NB4 (cell line): ENCODE results near the gene STAG1.
"Not testable (repeated sequence)": the region's sequence is repeated elsewhere in the genome, so short reads cannot be mapped to it uniquely, and the experiment has no call there.

Experiments
- DNase-seq: peaks from one replicate; pipeline ENCODE4 v3.0.0; 2010; ENCODE audit warnings: low read depth
- H3K4me3 ChIP-seq: one replicate; pipeline ENCODE4 v1.5.1; 2011; ENCODE audit warnings: mild to moderate bottlenecking, low read depth, low read length, moderate library complexity
- MAX ChIP-seq: IDR thresholded peaks from 2 replicates; pipeline ENCODE4 v1.6.1; 2011; ENCODE audit warnings: low read depth, low read length
- MYC ChIP-seq: IDR thresholded peaks from 2 replicates; pipeline ENCODE4 v1.6.1; 2011; ENCODE audit warnings: low read depth, low read length
- POLR2A ChIP-seq: IDR thresholded peaks from 2 replicates; pipeline ENCODE4 v1.6.1; 2011; ENCODE audit warnings: mild to moderate bottlenecking; ENCODE audit not compliant: insufficient read length; ENCODE audit errors: extremely low read depth
- TF ChIP-seq, protein P1 (sequence below): IDR thresholded peaks from one replicate; pipeline ENCODE4 v1.5.1; 2012; ENCODE audit warnings: low read depth, low read length

STAG1 gene

GRCh38 chr3:136380530-136380929 lies 371.6 kb downstream of the STAG1 start:
- no peak for TF ChIP-seq POLR2A
- TF ChIP-seq, protein P1, sequence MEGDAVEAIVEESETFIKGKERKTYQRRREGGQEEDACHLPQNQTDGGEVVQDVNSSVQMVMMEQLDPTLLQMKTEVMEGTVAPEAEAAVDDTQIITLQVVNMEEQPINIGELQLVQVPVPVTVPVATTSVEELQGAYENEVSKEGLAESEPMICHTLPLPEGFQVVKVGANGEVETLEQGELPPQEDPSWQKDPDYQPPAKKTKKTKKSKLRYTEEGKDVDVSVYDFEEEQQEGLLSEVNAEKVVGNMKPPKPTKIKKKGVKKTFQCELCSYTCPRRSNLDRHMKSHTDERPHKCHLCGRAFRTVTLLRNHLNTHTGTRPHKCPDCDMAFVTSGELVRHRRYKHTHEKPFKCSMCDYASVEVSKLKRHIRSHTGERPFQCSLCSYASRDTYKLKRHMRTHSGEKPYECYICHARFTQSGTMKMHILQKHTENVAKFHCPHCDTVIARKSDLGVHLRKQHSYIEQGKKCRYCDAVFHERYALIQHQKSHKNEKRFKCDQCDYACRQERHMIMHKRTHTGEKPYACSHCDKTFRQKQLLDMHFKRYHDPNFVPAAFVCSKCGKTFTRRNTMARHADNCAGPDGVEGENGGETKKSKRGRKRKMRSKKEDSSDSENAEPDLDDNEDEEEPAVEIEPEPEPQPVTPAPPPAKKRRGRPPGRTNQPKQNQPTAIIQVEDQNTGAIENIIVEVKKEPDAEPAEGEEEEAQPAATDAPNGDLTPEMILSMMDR = no peak
- no peak for TF ChIP-seq MAX
- no peak for TF ChIP-seq MYC
- no peak overlapping the region for H3K4me3 ChIP-seq
- DNase-seq = no peak

DNA sequence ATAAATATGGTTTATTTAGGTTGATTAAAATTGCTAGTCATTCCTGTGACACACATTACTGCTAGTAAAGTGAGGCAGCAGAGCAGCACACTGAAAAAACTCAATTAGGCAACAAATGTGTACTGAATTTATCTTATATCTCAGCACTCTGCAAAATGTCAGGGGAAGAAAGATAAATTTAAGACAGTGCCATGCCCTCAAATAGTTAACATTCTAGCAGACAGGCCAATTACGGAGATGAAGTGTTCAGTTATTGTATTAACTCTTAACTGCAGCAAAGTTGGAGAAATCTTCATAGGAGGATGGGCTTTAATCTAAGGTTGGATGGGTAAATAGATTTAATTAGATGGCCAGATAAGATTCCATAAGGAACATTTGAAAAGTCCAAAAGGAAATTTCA lies 374.2 kb downstream of the STAG1 start:
- no peak for DNase-seq
- no peak overlapping the region for H3K4me3 ChIP-seq
- TF ChIP-seq, protein P1 = no peak
- no peak for TF ChIP-seq MYC
- TF ChIP-seq POLR2A = no peak
- TF ChIP-seq MAX = no peak

- no peak overlapping the region for H3K4me3 ChIP-seq
- no peak for DNase-seq
- TF ChIP-seq MAX (no peak), POLR2A (no peak), MYC (no peak)
- TF ChIP-seq, protein P1 = no peak
Observed at GRCh38 chr3:136377508-136377907, 374.7 kb downstream of the STAG1 start.

- not testable (repeated sequence) for H3K4me3 ChIP-seq, DNase-seq
Observed at GRCh38 chr3:136375800-136376199, 376.4 kb downstream of the STAG1 start.

DNA sequence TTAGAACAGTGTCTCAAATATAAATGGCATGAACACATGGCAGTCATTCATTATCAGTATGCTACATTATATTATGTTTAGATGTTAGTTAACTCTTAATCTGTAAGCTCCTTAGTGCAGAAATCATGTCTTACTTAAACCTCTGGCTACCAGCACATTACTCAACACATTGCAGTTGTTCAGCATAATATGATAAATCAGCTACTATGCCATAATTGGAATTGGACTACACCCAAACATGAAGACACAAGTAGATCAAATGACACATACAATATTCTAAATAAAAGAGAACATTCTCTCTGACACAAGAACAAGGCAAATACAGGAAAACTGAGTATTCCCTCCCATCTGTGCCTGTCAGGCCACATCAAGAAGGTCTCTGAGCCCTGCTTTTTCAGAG lies 385.9 kb downstream of the STAG1 start:
- no peak overlapping the region for H3K4me3 ChIP-seq
- no peak for DNase-seq
- TF ChIP-seq POLR2A = no peak
- TF ChIP-seq, protein P1 = no peak
- TF ChIP-seq MAX = no peak
- TF ChIP-seq MYC = no peak

DNA sequence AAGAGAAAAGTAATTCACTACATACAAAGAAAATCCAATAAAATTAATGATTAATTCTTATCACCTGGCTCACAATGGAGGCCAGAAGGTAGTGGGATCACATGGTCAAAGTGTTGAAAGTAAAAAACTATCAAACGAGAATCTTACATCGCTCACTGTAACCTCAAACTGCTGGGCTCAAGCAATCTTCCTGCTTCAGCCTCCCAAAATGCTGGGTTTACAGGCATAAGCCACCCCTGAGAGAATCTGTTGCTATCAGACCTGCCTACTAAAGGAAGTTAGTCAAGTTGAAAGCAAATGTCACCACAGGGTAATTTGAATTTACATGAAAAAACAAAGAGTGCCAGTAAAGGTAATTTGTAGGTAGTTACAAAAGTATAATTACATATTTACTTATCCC lies 398.7 kb downstream of the STAG1 start:
- TF ChIP-seq, protein P1 = no peak
- no peak for TF ChIP-seq MYC
- TF ChIP-seq MAX = no peak
- no peak for TF ChIP-seq POLR2A
- H3K4me3 ChIP-seq = no peak overlapping the region
- DNase-seq = no peak
